IMR-90 (cell line): ENCODE data around the gene GPI. TPM values are rescaled to one million over a fixed set of nuclear protein-coding genes. Genes with fewer than 3 reads are reported as not detected.

Experiments
- ATAC-seq: fragments of 200-7000 bp; cut with Tn5 transposase; 2 replicates; pipeline ENCODE4 v1.9.1; 2020; ENCODE audit warnings: low read depth, mild to moderate bottlenecking, moderate library complexity
- BruUV-seq: library from RNA; stranded (reverse); fragments of 400-500 nt; replicated peaks from 2 replicates; lab custom pipeline; 2021; lab: Mats Ljungman, UMichigan
- CTCF ChIA-PET: fragments of 300-600 bp; formaldehyde crosslinking; extraction: SDS; loops from one replicate; lab custom pipeline; 2021; ENCODE audit warnings: antibody characterized with exemption; lab: Yijun Ruan, JAX
- POLR2A ChIA-PET: fragments of 300-600 bp; sonication (Branson Sonifier 250); formaldehyde crosslinking; loops from one replicate; lab custom pipeline; 2022; ENCODE audit warnings: antibody characterized with exemption; ENCODE audit not compliant: unreplicated experiment; lab: Charles Lee
- DNase-seq: peaks from one replicate; pipeline ENCODE4 v3.0.0; 2013
- H2AFZ ChIP-seq: replicated peaks from 2 replicates; pipeline ENCODE3; 2013; ENCODE audit warnings: low read length, mild to moderate bottlenecking; ENCODE audit not compliant: poor library complexity
- H2AK5ac ChIP-seq: 2 replicates; pipeline ENCODE4 v1.6.1; 2013; ENCODE audit warnings: low read depth, low read length, inconsistent platforms
- H2AK9ac ChIP-seq: replicated peaks from 2 replicates; pipeline ENCODE3; 2013; ENCODE audit warnings: mild to moderate bottlenecking, low read depth, low read length, moderate library complexity; ENCODE audit not compliant: poor library complexity
- H2BK120ac ChIP-seq: 2 replicates; pipeline ENCODE4 v1.6.1; 2013; ENCODE audit warnings: low read depth, low read length, inconsistent platforms
- H2BK15ac ChIP-seq: 3 replicates; pipeline ENCODE4 v1.6.1; 2013; ENCODE audit warnings: low read depth, low read length, inconsistent platforms
- H2BK20ac ChIP-seq: 2 replicates; pipeline ENCODE4 v1.6.1; 2013; ENCODE audit warnings: low read depth, mild to moderate bottlenecking, inconsistent platforms, low read length, moderate library complexity
- H2BK5ac ChIP-seq: 2 replicates; pipeline ENCODE4 v1.6.1; 2013; ENCODE audit warnings: mild to moderate bottlenecking, low read depth, low read length, inconsistent platforms; ENCODE audit not compliant: poor library complexity, severe bottlenecking
- H3K14ac ChIP-seq: replicated peaks from 2 replicates; pipeline ENCODE4 v1.6.1; 2013; ENCODE audit warnings: low read depth, low read length, inconsistent platforms
- H3K18ac ChIP-seq: 2 replicates; pipeline ENCODE4 v1.6.1; 2013; ENCODE audit warnings: low read depth, low read length, control low read depth
- H3K23ac ChIP-seq: 2 replicates; pipeline ENCODE4 v1.6.1; 2013; ENCODE audit warnings: low read depth, low read length, inconsistent platforms
- H3K27ac ChIP-seq: 2 replicates; pipeline ENCODE4 v1.5.1; 2013; ENCODE audit warnings: mild to moderate bottlenecking, control low read depth, low read length; ENCODE audit not compliant: insufficient read depth
- H3K27me3 ChIP-seq: 2 replicates; pipeline ENCODE4 v1.6.1; 2013; ENCODE audit warnings: low read length; ENCODE audit not compliant: control insufficient read depth, insufficient read depth
- H3K36me3 ChIP-seq: 2 replicates; pipeline ENCODE4 v1.6.1; 2013; ENCODE audit warnings: low read length, mixed read lengths; ENCODE audit not compliant: control insufficient read depth, insufficient read depth
- H3K4ac ChIP-seq: 2 replicates; pipeline ENCODE4 v1.6.1; 2013; ENCODE audit warnings: low read depth, low read length, inconsistent platforms
- H3K4me1 ChIP-seq: 2 replicates; pipeline ENCODE4 v1.6.1; 2013; ENCODE audit warnings: low read length, mixed read lengths; ENCODE audit not compliant: control insufficient read depth, insufficient read depth
- H3K4me2 ChIP-seq: 2 replicates; pipeline ENCODE4 v1.6.1; 2013; ENCODE audit warnings: low read depth, mild to moderate bottlenecking, control low read depth, low read length, moderate library complexity
- H3K4me3 ChIP-seq: 2 replicates; pipeline ENCODE4 v1.5.1; 2013; ENCODE audit warnings: low read depth, mild to moderate bottlenecking, control low read depth, low read length, moderate library complexity; ENCODE audit not compliant: insufficient read depth
- H3K56ac ChIP-seq: 2 replicates; pipeline ENCODE4 v1.6.1; 2013; ENCODE audit warnings: low read length, inconsistent platforms; ENCODE audit not compliant: insufficient read depth; ENCODE audit errors: extremely low read depth
- H3K79me1 ChIP-seq, 2 experiments: 2 replicates each; pipeline ENCODE4 v1.6.1; 2013; ENCODE audit warnings: low read length in 2 of 2, inconsistent platforms in 1 of 2, low read depth in 1 of 2
- H3K9ac ChIP-seq: 2 replicates; pipeline ENCODE4 v1.6.1; 2013; ENCODE audit warnings: low read depth, low read length, control low read depth
- H3K9me1 ChIP-seq: 2 replicates; pipeline ENCODE4 v1.6.1; 2013; ENCODE audit warnings: low read length, inconsistent platforms; ENCODE audit not compliant: insufficient read depth
- H3K9me3 ChIP-seq: 2 replicates; pipeline ENCODE4 v1.6.1; 2013; ENCODE audit warnings: low read length; ENCODE audit not compliant: control insufficient read depth, insufficient read depth
- H4K20me1 ChIP-seq: 2 replicates; pipeline ENCODE4 v1.6.1; 2013; ENCODE audit warnings: low read length, inconsistent platforms; ENCODE audit not compliant: insufficient read depth
- H4K5ac ChIP-seq: 2 replicates; pipeline ENCODE4 v1.6.1; 2013; ENCODE audit warnings: mild to moderate bottlenecking, low read depth, low read length, control low read depth
- H4K8ac ChIP-seq, 2 experiments: 2 replicates each; pipeline ENCODE4 v1.6.1; 2013; ENCODE audit warnings: low read depth in 2 of 2, low read length in 2 of 2, control low read depth in 1 of 2, inconsistent platforms in 1 of 2
- H4K91ac ChIP-seq: 2 replicates; pipeline ENCODE4 v1.6.1; 2013; ENCODE audit warnings: low read depth, low read length, inconsistent platforms; ENCODE audit not compliant: insufficient read depth
- BHLHE40 ChIP-seq: fragments of 150-350 bp; IDR thresholded peaks from 2 replicates; pipeline ENCODE4 v1.6.1; 2016; ENCODE audit warnings: mild to moderate bottlenecking, low read depth, low read length
- CEBPB ChIP-seq: IDR thresholded peaks from 2 replicates; pipeline ENCODE4 v1.6.1; 2012; ENCODE audit warnings: low read depth, low read length, improper control_type of control experiment
- CHD1 ChIP-seq: IDR thresholded peaks from 2 replicates; pipeline ENCODE4 v1.6.1; 2012; ENCODE audit warnings: low read depth, low read length, improper control_type of control experiment
- CTCF ChIP-seq: conservative IDR thresholded peaks from 2 replicates; pipeline ENCODE4 v1.5.1; 2012; ENCODE audit warnings: mild to moderate bottlenecking, low read depth, low read length, improper control_type of control experiment
- ELK1 ChIP-seq: fragments of 150-350 bp; IDR thresholded peaks from 2 replicates; pipeline ENCODE4 v1.6.1; 2016; ENCODE audit warnings: low read depth, mild to moderate bottlenecking, low read length, moderate library complexity, borderline replicate concordance
- FOS ChIP-seq: fragments of 150-350 bp; IDR thresholded peaks from 2 replicates; pipeline ENCODE4 v1.6.1; 2016; ENCODE audit warnings: low read depth, low read length
- MAFK ChIP-seq: IDR thresholded peaks from 2 replicates; pipeline ENCODE4 v1.6.1; 2012; ENCODE audit warnings: low read depth, low read length, improper control_type of control experiment
- MAZ ChIP-seq: IDR thresholded peaks from 2 replicates; pipeline ENCODE4 v1.6.1; 2012; ENCODE audit warnings: low read depth, mild to moderate bottlenecking, low read length, improper control_type of control experiment, moderate library complexity, borderline replicate concordance
- MXI1 ChIP-seq: IDR thresholded peaks from 2 replicates; pipeline ENCODE4 v1.6.1; 2012; ENCODE audit warnings: low read depth, mild to moderate bottlenecking, low read length, moderate library complexity, borderline replicate concordance
- NFE2L2 ChIP-seq: fragments of 150-350 bp; IDR thresholded peaks from 2 replicates; pipeline ENCODE4 v1.6.1; 2016; ENCODE audit warnings: low read depth, mild to moderate bottlenecking, low read length
- POLR2A ChIP-seq: IDR thresholded peaks from 2 replicates; pipeline ENCODE4 v1.6.1; 2012; ENCODE audit warnings: mild to moderate bottlenecking, low read depth, low read length
- RAD21 ChIP-seq: IDR thresholded peaks from 2 replicates; pipeline ENCODE4 v1.6.1; 2012; ENCODE audit warnings: low read length, improper control_type of control experiment
- RCOR1 ChIP-seq: IDR thresholded peaks from 2 replicates; pipeline ENCODE4 v1.6.1; 2012; ENCODE audit warnings: mild to moderate bottlenecking, low read length, improper control_type of control experiment; ENCODE audit not compliant: insufficient replicate concordance
- RFX5 ChIP-seq: IDR thresholded peaks from 2 replicates; pipeline ENCODE4 v1.8.0; 2012; ENCODE audit warnings: low read depth, mild to moderate bottlenecking, low read length, moderate library complexity
- SMC3 ChIP-seq: fragments of 150-350 bp; IDR thresholded peaks from 2 replicates; pipeline ENCODE4 v1.6.1; 2016; ENCODE audit warnings: low read depth, mild to moderate bottlenecking, antibody characterized with exemption, low read length, moderate library complexity
- USF2 ChIP-seq: fragments of 150-350 bp; IDR thresholded peaks from 2 replicates; pipeline ENCODE4 v1.6.1; 2017; ENCODE audit warnings: mild to moderate bottlenecking, antibody characterized with exemption, low read length, low read depth
- WGBS, 2 experiments: methylation state at CpG; one replicate each; pipeline versions ENCODE4 v1.1.5 to v1.1.7; 2013; ENCODE audit warnings: missing lambda C conversion rate in 2 of 2; ENCODE audit not compliant: insufficient read length in 1 of 2; ENCODE audit errors: extremely low coverage in 2 of 2; 5-methylcytosine and 5-hydroxymethylcytosine counted together
- dilution Hi-C: fragments of 300-500 bp; cut with HindIII; formaldehyde crosslinking; loops from one replicate; pipeline ENCODE4 v1.14.3; 2018; ENCODE audit warnings: low sequenced_read_pairs; ENCODE audit not compliant: unreplicated experiment
- in situ Hi-C: fragments of 300-500 bp; cut with MboI; formaldehyde crosslinking; loops from 3 replicates; pipeline ENCODE4 v1.14.3; 2019; ENCODE audit warnings: low sequenced_read_pairs, inconsistent platforms, mixed read lengths
- intact Hi-C: fragments of 100-400 bp; cut with micrococcal nuclease; formaldehyde crosslinking; loops from 2 replicates; pipeline ENCODE4 v1.10.0; 2022
- polyA plus RNA-seq, 3 experiments: library from polyadenylated mRNA; depleted of rRNA; stranded (reverse); fragments of >200 nt; gene quantifications; 2 replicates each; pipeline ENCODE4 v1.2.3, GENCODE V29; 2012; ENCODE audit warnings: low replicate concordance in 1 of 3
- total RNA-seq: library from RNA; depleted of rRNA; stranded (reverse); fragments of >200 nt; gene quantifications from 2 replicates; pipeline ENCODE4 v1.2.3, GENCODE V29; 2012

GPI gene
- total and polyA plus RNA-seq, 2 of the 4 experiments (the other 2 are of a cell fraction) = 147 to 239 TPM

GRCh38 chr19:34403784-34404108, 38.8 kb downstream of the GPI start:
- POLR2A ChIA-PET = no interaction called here
- no peak overlapping the region for H2BK20ac ChIP-seq
- H3K4me2 ChIP-seq = peak overlapping the region; percentile 79
- dilution Hi-C loops (no loop called here), in situ Hi-C loops (no loop called here), intact Hi-C loops (loop anchor here (1.0 to 5.0 kb wide), 3 partner anchors 28 to 98 kb away; partner anchors contain the start of gene GPI)
- H3K27me3 ChIP-seq = no peaks in the 10 kb centered on the region
- CTCF ChIA-PET = no interaction called here
- no peak overlapping the region for H2BK15ac ChIP-seq
- H3K4me3 ChIP-seq = peak overlapping the region; percentile 93
- no peaks in the 10 kb centered on the region for H3K9me3 ChIP-seq
- no peaks in the 10 kb centered on the region; the same call in 1 of the 2 replicates for H3K9me1 ChIP-seq
- H2BK5ac ChIP-seq = peak overlapping the region; percentile 40
- WGBS, 2 experiments = no CpG with 5 or more reads among the region's 6 CpGs
- peak overlapping the region; percentile 51; the same call in 1 of the 2 replicates for H3K56ac ChIP-seq
- H3K18ac ChIP-seq = no peak overlapping the region
- ATAC-seq = no peak; the same call in 1 of the 2 replicates
- peak overlapping the region; percentile 86; the same call in 1 of the 2 replicates for H3K14ac ChIP-seq
- 0 out of 2 replicates have a peak overlapping the region, but pooled peaks have one; percentile 73 for H3K23ac ChIP-seq
- H4K5ac ChIP-seq = peak overlapping the region; percentile 43; the same call in 1 of the 2 replicates
- H3K36me3 ChIP-seq = peaks cover 19% of the 10 kb centered on the region
- no peak overlapping the region for H2AK9ac ChIP-seq
- no peaks in the 10 kb centered on the region; the same call in 1 of the 2 replicates for H4K20me1 ChIP-seq
- 0 out of 2 replicates have a peak overlapping the region, but pooled peaks have one; percentile 5 for H3K27ac ChIP-seq
- peaks cover 3 to 12% of the 10 kb centered on the region in 2 experiments; a peak in 2 of 4 replicates for H3K79me1 ChIP-seq
- peak overlapping the region; percentile 67 for H3K9ac ChIP-seq
- H4K91ac ChIP-seq = no peak overlapping the region; the same call in 1 of the 2 replicates
- H2AK5ac ChIP-seq = no peak overlapping the region
- no peak overlapping the region for H2BK120ac ChIP-seq
- H2AFZ ChIP-seq = peak overlapping the region; percentile 98
- DNase-seq = no peak
- BruUV-seq = no TSS peak
- no peak for TF ChIP-seq CTCF
- no peak for TF ChIP-seq BHLHE40
- no peak for TF ChIP-seq POLR2A
- TF ChIP-seq USF2 = no peak
- TF ChIP-seq NFE2L2 = no peak
- TF ChIP-seq RFX5 = no peak
- no peak for TF ChIP-seq RCOR1
- no peak for TF ChIP-seq CEBPB
- TF ChIP-seq FOS = no peak
- no peak for TF ChIP-seq MAFK
- TF ChIP-seq SMC3 = no peak
- no peak for TF ChIP-seq RAD21
- no peak for TF ChIP-seq MAZ
- TF ChIP-seq ELK1 = no peak
- TF ChIP-seq MXI1 = no peak
- no peak for TF ChIP-seq CHD1
- H4K8ac ChIP-seq = peak overlapping the region; percentile 74 to 91
- H3K4ac ChIP-seq = peak overlapping the region; percentile 24; the same call in 1 of the 2 replicates
- H3K4me1 ChIP-seq = peaks cover 2% of the 10 kb centered on the region; the same call in 1 of the 2 replicates
